Thyroid gland (tissue), 4 donors: ENCODE measurements around the gene NYNRIN. TPM values are rescaled to one million over a fixed set of nuclear protein-coding genes. Genes with fewer than 3 reads are reported as not detected.

Experiments
- DNase-seq, 2 donors: peaks; one replicate each; pipeline ENCODE4 v3.0.0-alpha.2; 2019
- H3K27ac ChIP-seq, 3 donors: fragments of 200-600 bp; sonication (generic); 1 replicate in 2 of 3; 2 replicates in 1 of 3; pipeline ENCODE4 v1.5.1; 2016 to 2019; ENCODE audit warnings: mild to moderate bottlenecking in 1 of 3, moderate library complexity in 1 of 3
- H3K27me3 ChIP-seq: fragments of 200-600 bp; sonication (generic); one replicate; pipeline ENCODE4 v1.5.1; 2019
- H3K36me3 ChIP-seq, 2 donors: fragments of 200-600 bp; sonication (generic); one replicate each; pipeline ENCODE4 v1.5.1; 2016 to 2019
- H3K4me1 ChIP-seq, 2 donors: fragments of 200-600 bp; sonication (generic); one replicate each; pipeline ENCODE4 v1.5.1; 2017 to 2019
- H3K4me3 ChIP-seq, 3 donors: fragments of 200-600 bp; sonication (generic); replicated peaks in 1 of 3; 1 replicate in 2 of 3; 2 replicates in 1 of 3; pipeline ENCODE4 v1.5.1; 2016; ENCODE audit warnings: mild to moderate bottlenecking in 1 of 3
- H3K9me3 ChIP-seq: fragments of 200-600 bp; sonication (generic); one replicate; pipeline ENCODE4 v1.5.1; 2017
- POLR2A ChIP-seq, 2 donors: fragments of 450-650 bp; IDR thresholded peaks; one replicate each; pipeline ENCODE4 v1.6.1; 2017; ENCODE audit warnings: antibody characterized with exemption in 2 of 2, mild to moderate bottlenecking in 2 of 2, moderate library complexity in 1 of 2
- WGBS, 2 donors: methylation state at CpG; one replicate each; pipeline ENCODE4 v1.1.5; 2017; 5-methylcytosine and 5-hydroxymethylcytosine counted together
- intact Hi-C: fragments of 100-400 bp; cut with DNase I; formaldehyde crosslinking; loops from one replicate; pipeline ENCODE4 v1.15.1; 2023
- total RNA-seq, 4 donors: library from RNA; depleted of rRNA; stranded (reverse); fragments of >200 nt; gene quantifications; one replicate each; pipeline ENCODE4 v1.2.3, GENCODE V29; 2016
- TF ChIP-seq, protein P1 (sequence below), 6 experiments: fragments of 200-600 bp in 3 of 6; fragments of 450-650 bp in 3 of 6; sonication (generic) in 3 of 6; IDR thresholded peaks; one replicate each; pipeline ENCODE4 v1.5.1; 2016 to 2019; ENCODE audit warnings: antibody characterized with exemption in 6 of 6, mild to moderate bottlenecking in 2 of 6, inconsistent platforms in 1 of 6, moderate library complexity in 1 of 6

NYNRIN gene
- total RNA-seq, 4 donors from 2014 or later = 11.7 to 19.9 (median 12.3) TPM

DNA sequence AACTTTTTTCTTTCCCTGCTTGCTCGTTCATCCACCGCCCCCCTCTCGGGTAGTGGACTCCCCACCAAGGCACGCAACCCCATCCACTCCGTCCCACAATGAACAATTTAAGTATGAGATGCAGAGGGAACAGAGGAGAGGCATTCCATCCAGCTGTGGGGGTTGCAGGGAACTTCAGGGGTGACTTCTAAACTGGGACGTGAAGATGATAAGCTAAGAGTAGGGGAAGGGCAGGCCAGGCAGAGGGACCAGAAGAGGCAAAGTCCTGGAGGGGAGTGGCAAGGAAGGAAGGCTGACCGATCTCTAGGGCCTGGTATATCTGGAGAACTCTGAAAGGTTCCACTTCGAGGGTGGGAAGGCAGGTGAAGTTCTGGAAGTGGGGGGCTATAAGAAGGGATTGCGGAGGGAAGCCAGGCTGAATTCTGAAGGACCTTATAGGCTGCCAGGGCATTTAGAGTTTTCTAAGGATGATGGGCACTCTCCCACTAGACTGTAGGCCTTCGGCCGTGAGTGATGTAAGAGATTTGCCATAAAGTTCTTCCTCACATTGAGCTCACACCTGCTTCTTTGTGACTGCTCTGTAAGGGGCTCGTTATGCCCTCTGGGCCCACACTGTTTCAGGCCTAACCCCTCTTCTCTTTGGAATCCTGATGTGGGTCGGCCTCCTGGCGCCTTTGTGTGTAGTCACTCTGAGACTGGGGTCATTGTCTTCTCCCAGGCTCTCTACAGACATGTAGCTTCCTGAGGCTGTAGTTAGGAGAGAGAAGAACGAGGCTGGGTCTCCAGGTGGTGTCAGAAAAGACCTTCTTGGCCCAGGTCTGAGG lies 18.7 kb upstream of the NYNRIN start:
- no peaks in the 10 kb centered on the region for H3K36me3 ChIP-seq
- no peak overlapping the region for H3K4me3 ChIP-seq
- WGBS, 2 donors = 84 to 87% methylated on average over 15 of the region's 15 CpGs
- no peak for DNase-seq
- intact Hi-C loops = no loop called here
- peaks cover 8 to 38% of the 10 kb centered on the region in 2 donors for H3K4me1 ChIP-seq
- no peak for TF ChIP-seq POLR2A (IDR thresholded peaks at IDR 0.05)
- TF ChIP-seq, protein P1, sequence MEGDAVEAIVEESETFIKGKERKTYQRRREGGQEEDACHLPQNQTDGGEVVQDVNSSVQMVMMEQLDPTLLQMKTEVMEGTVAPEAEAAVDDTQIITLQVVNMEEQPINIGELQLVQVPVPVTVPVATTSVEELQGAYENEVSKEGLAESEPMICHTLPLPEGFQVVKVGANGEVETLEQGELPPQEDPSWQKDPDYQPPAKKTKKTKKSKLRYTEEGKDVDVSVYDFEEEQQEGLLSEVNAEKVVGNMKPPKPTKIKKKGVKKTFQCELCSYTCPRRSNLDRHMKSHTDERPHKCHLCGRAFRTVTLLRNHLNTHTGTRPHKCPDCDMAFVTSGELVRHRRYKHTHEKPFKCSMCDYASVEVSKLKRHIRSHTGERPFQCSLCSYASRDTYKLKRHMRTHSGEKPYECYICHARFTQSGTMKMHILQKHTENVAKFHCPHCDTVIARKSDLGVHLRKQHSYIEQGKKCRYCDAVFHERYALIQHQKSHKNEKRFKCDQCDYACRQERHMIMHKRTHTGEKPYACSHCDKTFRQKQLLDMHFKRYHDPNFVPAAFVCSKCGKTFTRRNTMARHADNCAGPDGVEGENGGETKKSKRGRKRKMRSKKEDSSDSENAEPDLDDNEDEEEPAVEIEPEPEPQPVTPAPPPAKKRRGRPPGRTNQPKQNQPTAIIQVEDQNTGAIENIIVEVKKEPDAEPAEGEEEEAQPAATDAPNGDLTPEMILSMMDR (IDR thresholded peaks at IDR 0.05) = no peak
- no peak overlapping the region for H3K27ac ChIP-seq
- no peaks in the 10 kb centered on the region for H3K27me3 ChIP-seq
- no peaks in the 10 kb centered on the region for H3K9me3 ChIP-seq

DNA sequence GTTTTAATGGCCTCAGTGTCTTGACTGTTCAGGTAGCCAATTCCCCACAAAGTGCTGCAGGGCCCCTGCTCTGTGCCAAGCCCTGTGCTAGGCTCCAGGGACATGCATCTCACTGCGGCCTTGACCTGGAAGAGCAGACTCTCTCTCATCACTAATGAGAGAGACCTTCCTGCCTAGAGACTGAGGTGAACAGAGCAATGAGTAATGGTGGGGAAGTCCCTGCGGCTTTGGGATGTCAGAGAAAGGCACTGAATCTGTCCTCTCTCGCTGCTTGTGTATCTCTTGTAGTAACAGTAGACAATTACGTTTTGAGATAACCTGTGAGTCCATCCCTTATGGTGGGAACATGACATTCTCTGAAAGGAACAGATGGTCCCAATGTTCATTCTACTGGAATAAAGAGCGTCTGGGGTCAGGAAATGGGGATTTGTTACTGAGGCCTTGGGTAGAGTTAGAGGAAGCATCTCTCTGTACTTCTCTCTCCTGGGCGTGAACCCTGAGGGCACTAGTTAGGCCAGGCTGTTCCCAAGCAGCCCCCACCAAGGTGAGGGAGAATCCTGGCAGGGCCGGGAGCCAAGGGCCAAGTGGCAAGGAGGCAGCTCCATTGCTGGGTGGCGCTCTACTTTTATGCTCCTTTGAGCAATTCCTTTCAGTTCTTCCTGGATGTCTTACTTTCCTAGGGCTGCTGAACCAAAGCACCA lies 17.3 kb upstream of the NYNRIN start:
- intact Hi-C loops = no loop called here

DNA sequence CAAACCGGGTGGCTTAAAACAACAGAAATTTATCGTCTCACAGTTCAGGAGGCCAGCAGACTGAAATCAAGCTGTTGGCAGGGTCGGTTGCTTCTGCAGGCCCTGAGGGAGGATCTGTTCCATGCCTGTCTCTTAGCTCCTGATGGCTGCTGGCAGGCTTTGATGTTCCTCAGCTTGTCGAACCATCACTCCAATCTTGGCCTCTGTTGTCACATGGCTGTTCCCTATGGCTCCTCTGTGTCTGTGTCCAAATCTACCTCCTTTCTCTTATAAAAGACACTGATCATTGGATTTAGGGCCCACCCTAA lies 16.8 kb upstream of the NYNRIN start:
- intact Hi-C loops = no loop called here
- H3K9me3 ChIP-seq = no peaks in the 10 kb centered on the region
- TF ChIP-seq, protein P1 (IDR thresholded peaks at IDR 0.05) = no peak
- no peak for TF ChIP-seq POLR2A (IDR thresholded peaks at IDR 0.05)
- no peaks in the 10 kb centered on the region for H3K36me3 ChIP-seq
- H3K4me1 ChIP-seq = peaks cover 8 to 32% of the 10 kb centered on the region in 2 donors
- H3K4me3 ChIP-seq = no peak overlapping the region
- no peaks in the 10 kb centered on the region for H3K27me3 ChIP-seq
- DNase-seq = no peak
- 23 to 36% methylated on average over 4 of the region's 4 CpGs for WGBS, 2 donors
- H3K27ac ChIP-seq = peak overlapping the region in 1 of 3 donors; percentile 36

More for the DNA sequence above, 17.3 kb upstream of the NYNRIN start:
- H3K4me3 ChIP-seq = no peak overlapping the region
- TF ChIP-seq, protein P1 (IDR thresholded peaks at IDR 0.05) = no peak
- TF ChIP-seq POLR2A (IDR thresholded peaks at IDR 0.05) = no peak
- peak; percentile 50 to 51 for DNase-seq
- H3K27ac ChIP-seq = peak overlapping the region in 1 of 3 donors; percentile 36
- no peaks in the 10 kb centered on the region for H3K27me3 ChIP-seq
- WGBS, 2 donors = 70 to 75% methylated on average over 8 of the region's 8 CpGs
- peaks cover 8 to 35% of the 10 kb centered on the region in 2 donors for H3K4me1 ChIP-seq
- no peaks in the 10 kb centered on the region for H3K36me3 ChIP-seq
- no peaks in the 10 kb centered on the region for H3K9me3 ChIP-seq

DNA sequence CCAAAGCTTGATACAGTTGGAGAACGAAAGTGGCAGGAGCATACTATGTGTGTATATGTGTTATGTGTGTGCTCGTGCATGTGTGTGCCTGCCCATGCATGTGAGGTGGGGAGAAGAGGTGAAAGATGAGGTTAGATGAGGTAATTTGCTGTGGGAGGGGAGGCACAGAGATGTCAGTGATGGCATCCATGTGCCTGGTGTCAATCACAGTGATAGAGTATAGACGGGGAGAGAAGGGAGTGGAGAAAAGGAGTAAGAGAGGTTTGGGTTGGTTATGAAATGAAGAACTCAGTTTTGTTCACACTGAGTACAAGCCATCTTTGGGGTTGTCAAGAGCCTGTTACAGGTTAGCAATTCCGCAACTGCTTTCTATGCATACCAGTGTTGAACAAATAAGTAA lies 14.6 kb upstream of the NYNRIN start:
- no peak overlapping the region for H3K4me3 ChIP-seq
- peaks cover 0 to 11% of the 10 kb centered on the region in 2 donors for H3K4me1 ChIP-seq
- H3K36me3 ChIP-seq = no peaks in the 10 kb centered on the region
- H3K27me3 ChIP-seq = no peaks in the 10 kb centered on the region
- TF ChIP-seq, protein P1 (IDR thresholded peaks at IDR 0.05) = no peak
- TF ChIP-seq POLR2A (IDR thresholded peaks at IDR 0.05) = no peak
- WGBS, 2 donors = 90 to 96% methylated on average over 4 of the region's 4 CpGs
- no peak overlapping the region for H3K27ac ChIP-seq
- H3K9me3 ChIP-seq = no peaks in the 10 kb centered on the region
- DNase-seq = no peak
- intact Hi-C loops = no loop called here

DNA sequence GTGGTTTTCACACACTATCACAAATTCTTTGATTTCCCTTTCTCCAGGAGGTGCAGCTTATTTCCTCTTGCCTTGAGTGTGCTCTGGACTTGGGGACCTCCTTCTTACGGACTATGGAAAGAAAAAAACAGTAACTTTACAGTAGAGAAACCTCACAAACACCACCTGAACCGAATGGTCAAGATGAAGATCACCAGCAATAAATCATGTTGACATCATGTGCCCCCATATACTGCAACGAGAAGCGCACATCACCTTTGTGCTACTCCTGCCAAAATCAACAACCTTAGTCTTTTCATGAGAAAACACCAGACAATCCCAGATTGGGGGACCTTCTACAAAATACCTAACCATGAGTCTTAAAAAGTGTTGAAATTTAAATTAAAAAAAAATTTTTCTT lies 13.3 kb upstream of the NYNRIN start:
- WGBS, 2 donors = 87 to 88% methylated on average over 4 of the region's 4 CpGs
- Histone ChIP-seq H3K9me3 (no peaks in the 10 kb centered on the region), H3K27ac (no peak overlapping the region), H3K4me3 (no peak overlapping the region), H3K4me1 (peaks cover 0 to 8% of the 10 kb centered on the region in 2 donors), H3K36me3 (no peaks in the 10 kb centered on the region), H3K27me3 (no peaks in the 10 kb centered on the region)
- no peak for TF ChIP-seq POLR2A (IDR thresholded peaks at IDR 0.05)
- TF ChIP-seq, protein P1 (IDR thresholded peaks at IDR 0.05) = no peak
- intact Hi-C loops = no loop called here
- no peak for DNase-seq
